ENCODE data around the gene SHISA5.

SHISA5 gene

DNA sequence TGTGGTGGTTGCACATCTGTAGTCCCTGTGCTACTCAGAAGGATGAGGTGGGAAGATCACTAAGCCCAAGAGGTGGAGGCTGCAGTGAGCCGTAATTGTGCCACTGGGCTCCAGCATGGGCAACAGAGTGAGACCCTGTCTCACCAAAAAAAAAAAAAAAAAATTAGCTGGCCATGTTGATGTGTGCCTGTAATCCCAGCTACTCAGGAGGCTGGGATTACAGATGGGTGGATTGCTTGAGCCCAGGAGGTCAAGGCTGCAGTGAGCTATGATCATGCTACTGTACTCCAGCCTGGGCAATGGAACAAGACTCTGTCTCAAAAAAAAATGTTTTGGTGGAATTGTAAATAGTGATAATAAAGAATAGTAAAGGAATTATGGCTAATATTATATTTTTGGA lies 47.5 kb downstream of the SHISA5 start:
- DNase-seq: no peak

DNA sequence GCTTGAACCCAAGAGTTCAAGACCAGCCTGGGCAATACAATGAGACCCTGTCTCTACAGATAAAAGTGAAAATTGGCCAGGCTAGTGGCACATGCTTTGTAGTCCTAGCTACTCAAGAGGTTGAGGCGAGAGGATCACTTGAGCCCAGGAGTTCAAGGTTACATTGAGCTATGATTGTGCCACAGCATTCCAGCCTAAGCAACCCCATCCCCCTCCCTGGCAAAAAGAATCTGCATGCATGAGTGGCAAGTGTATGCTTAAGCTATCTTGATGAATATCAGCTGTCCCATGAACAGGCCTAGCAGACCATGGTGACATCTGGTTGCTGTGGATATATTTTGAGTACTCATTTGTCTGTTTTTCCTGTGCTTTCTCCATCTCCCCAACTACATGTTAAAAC lies 52.7 kb downstream of the SHISA5 start:
- no peak for DNase-seq

DNA sequence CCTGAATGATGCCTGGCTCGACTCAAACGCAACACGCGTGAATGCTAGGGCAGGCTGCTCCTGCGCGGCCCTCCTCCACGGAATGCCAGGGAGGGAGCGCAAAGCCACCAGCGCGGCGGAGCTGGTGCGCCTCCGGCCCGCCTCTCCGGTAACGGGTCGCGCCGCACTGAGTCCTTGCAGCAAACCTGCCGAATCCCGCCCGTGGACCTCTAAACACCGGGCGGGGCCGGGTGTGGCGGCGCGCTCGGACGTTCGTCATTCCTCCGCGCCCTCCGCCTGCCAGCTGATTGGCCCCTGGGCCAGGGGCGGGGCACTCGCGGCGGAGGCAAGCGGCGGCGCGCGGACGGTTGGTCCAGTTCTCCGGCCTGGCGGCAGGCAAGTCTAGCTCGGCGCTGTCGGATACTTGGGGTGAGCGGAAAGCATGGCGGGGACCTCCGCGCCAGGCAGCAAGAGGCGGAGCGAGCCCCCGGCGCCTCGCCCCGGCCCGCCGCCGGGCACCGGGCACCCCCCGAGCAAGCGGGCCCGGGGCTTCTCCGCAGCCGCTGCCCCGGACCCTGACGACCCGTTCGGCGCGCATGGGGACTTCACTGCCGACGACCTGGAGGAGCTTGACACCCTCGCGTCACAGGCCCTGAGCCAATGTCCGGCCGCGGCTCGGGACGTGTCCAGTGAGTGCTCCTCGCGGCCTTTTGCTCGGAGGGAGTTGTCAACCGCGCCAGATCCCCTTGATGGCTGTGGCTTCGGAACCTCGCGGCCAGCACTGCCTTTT lies 57.4 kb downstream of the SHISA5 start, which contains the start of gene ATRIP:
TSS of gene ATRIP (plus strand) at position 313 of the 769 bp plus-strand sequence. CDS start at position 422, 109 bp downstream.
- DNase-seq: peak; percentile 90

DNA sequence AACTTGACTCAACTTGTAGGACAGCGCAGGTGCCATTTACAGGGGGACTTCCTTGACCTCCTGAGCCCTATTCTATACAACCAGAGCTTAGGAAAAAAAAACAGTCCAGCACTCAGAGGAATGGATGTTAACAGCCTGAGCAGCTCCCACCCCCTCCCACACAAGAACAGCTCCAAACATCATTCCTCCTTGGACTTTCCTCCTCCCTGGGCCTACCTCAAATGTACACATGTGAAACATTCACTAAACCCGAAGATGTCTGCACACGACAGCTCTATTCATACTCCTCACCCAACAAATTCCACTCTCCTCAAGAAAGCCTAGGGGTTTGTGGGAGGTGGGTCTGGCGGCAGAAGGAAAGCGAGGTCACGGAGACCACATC lies 57.9 kb downstream of the SHISA5 start:
- DNase-seq: no peak

DNA sequence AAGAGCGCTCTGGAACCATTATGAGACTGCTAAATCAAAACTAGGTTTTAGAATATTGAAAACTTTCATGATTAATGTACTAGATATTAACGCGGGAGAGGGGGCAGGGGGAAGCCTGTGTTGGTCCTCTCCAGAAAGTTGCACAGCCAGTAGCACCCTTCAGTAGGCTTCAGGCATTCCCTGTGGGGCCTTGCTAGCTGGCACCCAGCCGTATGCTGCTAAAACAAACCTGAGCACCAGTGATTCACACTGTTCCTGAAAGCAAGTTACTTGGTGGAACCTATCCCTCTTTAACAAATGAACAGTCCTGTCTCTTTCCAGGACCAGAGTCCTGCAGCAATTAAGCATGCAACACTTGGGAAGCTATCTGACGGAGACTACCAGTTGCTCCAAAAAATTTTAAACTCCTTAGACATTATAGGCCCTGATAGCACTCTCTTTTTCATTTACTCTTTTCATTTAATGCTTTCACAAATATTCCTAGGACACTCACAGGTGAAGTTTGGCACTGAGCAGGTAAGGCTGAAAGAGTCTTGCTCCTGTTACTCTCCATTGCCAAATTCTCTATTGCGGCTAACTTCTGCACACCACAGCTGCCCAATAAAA lies 58.6 kb downstream of the SHISA5 start:
- DNase-seq: no peak

DNA sequence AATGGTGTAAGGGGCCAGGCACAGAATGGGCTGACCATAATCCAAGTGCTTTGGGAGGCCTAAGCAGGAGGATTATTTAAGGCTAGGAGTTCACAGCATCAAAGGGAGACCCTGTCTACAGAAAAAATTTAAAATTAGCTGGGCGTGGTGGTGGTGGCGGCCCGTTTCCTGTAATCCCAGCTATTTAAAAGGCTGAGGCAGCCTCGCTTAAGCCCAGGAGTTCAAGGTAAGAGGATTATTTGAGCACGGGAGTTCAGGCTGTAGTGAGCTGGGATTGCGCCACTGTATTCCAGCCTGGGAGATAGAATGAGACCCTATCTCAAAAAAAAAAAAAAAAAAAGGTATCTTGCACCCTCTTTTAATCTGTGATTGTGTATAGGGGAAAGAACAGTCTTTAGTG lies 62.0 kb downstream of the SHISA5 start:
- no peak for DNase-seq

DNA sequence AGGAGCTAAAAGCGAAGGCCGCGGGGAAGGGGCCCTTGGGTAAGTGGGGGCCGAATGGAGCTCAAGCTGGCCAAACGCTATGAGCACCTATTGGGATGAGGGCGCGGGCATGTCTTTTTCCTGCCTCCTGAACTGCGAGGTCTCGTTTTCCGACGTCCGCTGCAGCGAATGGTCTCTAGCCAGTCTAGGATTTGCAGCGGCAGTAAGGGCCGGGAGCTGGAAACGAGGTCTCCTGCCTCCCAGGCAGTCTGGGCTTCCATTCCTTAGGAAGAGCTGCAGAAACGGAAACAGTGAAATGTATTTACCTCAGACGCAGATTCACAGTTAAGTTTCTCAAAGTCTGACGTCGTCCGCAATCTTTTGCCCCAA lies 63.4 kb downstream of the SHISA5 start:
- DNase-seq: peak; percentile 21

DNA sequence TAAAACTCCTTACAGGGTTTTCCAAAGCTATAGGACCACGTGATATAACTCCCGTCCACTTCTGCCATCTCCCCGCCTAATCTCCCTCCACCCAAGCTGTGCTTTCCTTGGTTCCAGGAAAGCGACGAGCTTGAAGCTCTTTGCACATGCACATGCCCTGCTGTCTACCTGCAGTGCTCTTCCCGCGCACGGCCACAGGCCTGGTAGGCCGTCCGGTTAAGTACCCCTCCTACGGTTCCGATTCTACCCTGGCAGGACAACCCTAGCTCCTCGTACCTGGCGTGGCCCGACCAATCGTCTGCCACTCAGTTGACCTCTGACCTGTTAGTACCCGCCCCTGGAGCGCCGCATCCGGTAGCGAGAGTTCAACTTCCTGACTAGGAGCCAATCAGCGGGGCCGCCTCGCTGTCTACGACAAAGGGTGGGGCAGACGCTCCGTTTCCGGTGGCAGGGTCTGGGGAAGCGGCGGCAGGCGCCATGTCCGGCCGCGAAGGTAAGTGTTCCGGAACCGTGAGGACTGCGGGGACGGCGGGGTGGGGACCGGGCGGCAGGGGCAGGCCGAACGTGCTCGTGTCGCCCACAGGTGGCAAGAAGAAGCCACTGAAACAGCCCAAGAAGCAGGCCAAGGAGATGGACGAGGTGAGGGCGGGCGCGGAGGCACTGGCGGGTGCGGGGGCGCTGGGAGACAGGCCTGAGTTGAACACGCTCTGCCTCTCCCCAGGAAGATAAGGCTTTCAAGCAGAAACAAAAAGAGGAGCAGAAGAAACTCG lies 64.0 kb downstream of the SHISA5 start, which contains the start of the genes CCDC51 and TMA7:
TSS of gene CCDC51 (minus strand) at position 300 of the 770 bp plus-strand sequence. CDS start 4,991 bp downstream, outside the sequence.
TSS of gene TMA7 (plus strand) at position 438 of the 770 bp plus-strand sequence. CDS start at position 478, 40 bp downstream.
- DNase-seq: peak; percentile 97

DNA sequence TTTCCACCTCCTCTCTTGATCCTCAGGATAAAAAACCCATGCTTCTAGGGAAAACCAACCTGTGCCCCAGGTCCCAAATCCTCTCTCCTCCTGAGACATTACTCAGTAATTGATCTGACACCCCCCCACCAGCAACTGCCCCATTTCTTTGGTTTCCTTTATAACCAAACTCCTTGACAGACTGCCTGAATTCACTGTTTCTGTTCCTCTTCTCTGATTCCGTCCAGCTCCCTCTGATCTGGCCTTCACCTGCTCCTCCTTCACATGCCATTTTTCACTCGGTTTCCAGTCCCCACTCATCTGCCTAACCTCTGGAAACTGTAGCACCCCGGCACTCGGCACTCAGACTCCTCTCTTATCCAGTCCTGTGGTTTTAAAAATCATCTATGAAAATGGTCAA lies 66.2 kb downstream of the SHISA5 start:
- DNase-seq: no peak

DNA sequence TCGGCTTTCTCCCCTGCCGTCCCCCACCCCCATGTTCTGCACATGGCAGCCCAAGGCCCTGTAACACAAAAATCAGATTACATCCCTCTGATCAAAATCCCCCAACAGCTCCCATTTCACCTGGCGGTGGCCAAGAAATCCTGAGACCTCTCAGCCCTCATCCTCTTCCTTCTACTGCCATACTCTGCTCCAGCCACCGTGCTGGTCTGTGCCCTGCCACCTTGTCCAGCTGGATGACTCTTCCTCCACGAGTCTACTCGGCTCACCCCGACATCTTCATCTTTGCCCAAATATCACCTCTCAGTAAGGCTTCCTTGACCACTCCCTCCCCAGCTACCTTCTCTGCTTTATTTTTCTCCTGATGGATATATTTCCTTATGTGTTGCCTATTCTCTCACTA lies 67.1 kb downstream of the SHISA5 start:
- DNase-seq: no peak

DNA sequence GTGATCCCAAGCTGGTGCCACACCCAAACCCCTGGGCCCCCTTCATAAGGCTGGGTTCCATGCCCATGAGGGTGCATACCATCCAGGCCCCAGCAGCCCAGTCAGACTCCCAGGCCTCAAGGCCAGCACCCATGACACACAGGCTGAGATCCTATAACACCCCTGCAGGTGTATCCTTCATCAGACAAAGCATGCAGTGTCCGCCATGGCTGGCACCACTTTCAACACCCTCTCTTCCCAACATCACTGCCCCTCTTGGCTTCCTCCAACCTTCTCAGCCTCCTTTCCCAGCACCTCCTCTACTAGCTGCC lies 67.5 kb downstream of the SHISA5 start:
- no peak for DNase-seq

DNA sequence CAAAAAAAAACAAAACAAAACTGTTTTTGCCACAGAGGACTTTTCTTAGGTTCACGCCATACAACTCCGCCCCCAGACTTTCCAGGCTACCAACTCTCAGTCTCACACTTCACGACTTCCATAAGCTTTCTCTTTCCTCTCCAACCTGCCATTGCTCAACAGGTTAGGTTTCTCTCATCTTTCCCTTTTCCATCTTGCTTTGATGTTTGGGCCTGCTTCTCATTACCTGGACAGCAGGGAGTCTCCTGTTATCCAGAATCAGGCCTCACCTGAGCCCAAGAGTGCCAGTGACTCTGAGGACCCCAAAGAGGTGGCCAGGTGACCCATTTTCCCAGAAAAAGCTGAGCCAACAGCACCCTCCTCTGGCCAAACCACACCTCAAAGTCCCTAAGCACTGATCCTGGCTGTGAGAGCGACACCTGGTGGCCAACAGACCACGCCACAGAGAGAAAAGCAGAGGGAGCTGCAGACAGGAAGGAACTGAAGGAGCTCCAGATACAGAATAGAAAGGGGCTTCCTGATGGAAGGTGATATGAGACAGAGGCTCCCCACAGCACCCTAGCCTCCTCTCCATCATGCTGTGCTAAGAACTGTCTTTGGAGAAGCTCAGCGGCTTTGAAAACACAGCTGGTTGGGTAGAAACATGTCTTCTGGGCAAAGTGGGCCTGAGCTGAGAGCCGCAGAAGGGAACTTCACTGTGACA lies 68.0 kb downstream of the SHISA5 start:
- DNase-seq: peak; percentile 79

DNA sequence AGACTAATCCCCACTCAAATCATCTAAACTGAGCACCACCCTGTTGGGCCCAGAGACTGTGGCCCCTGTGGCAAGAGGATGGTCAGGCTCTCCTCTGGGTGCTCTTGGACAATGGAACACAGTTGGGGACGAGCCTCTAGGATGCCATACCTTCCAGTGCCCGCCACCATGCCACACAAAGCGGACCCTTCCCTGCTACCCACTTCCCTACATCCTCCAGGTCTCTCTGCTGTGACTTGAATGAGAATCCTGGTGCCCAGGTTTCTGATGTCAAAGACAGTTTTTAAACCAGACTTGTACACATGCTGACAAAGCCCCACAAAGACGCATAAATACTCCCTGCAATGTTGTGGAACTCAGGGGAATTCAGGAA lies 68.8 kb downstream of the SHISA5 start:
- DNase-seq: no peak

DNA sequence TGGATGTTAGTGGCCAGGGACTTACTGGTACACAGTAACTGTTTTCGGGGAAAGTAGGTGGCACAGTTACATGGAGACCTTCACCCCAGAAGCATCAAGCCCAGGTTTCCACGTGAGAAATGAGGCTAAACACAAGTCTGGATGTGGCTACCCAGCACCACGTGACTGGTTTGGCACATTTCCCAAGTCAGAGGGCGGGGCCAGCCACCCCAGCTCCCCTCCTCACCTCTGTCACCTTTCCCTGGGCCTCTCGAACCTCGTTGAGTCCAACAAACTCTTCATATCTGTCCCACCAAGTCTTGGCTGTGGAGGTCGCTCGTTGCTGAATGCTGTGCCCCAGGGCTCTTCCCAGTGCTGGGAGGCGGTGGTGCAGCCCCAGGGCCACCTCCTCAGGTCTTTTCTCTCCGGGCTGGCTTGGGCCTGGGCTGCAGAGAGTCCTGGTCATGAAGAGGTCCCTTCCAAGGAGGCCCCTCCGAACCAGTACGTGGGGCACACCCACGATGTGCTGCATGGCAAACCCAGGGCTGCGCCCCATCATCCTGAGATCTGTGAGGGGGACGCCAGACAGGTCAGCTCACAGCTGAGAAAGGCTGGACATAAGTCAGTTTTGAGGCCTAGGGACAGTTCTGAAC lies 69.3 kb downstream of the SHISA5 start:
- DNase-seq: no peak

DNA sequence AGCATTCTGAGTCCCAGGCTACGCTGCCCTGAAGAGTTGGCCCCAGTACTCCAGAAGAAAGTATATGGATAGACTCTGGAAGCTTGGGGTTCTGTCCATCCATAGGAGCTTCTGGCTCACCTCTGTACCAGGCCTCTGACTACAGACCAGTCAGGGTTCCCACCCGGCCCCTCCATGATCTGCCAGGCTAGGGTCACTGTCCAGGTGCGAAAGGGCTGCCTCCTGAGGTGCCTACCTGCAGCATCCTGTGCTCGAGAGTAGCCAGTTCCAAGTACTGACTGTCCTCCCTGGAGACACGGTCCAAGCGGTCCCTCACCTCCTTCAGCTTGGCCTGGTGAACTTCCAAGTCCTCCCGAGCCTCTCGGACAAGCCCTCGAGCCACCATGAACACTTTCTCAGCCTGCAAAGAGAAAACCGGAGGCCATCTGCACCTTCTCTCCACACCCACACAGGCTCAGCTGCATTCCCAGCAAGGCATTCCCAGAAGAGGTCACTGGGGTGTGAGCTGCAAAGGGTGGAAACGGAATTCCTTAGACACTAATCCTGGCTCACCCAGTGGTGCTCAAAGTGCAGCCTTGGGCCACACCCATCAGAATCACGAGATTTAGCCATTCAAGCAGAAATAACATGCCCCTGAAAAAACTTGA lies 70.4 kb downstream of the SHISA5 start:
- DNase-seq: peak; percentile 42

DNA sequence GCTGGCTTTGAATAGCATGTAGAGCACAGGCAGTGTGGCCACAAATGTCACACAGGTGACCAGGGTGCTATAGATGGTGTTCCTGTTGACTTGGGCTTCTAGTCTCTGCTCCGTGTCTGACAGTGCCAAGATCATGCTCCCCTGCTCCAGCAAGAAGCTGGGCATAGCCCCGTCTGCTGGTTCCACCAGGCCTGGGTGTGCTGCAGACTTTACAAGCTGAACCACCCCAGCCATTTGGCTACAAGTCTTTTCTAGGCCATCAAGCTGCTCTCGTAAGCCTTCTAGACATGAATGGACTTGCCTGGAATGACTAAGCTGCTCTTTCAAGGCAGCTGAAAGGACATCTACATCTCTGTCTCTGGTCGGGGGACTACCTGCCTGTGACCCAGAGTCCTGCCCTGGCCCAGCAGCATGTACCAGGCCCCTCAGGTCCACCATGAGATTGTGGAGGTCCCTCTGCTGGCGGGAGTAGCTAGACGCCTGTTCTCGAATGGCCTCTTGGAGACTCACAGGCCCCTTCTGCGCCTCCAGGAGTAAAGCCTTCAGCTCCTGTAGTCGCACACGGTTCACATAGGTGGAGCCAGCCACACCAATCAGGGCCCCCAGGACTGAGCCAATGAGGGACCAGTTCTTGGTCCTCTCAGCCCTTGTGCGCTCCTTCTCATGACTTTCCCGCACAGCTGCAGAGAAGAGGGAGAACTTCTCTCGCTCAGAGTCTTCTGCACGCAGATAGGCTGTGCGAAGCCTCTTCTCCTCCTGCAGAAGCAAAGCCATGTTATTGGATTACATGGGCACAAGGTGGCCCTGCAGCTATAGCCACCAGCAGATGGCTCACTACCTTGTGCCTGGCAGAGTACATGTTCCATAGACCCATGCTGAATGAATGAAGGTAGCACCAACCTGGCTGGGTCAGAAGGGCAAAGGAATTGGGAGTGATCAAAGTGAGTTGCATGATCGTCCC lies 71.3 kb downstream of the SHISA5 start:
- DNase-seq: no peak

DNA sequence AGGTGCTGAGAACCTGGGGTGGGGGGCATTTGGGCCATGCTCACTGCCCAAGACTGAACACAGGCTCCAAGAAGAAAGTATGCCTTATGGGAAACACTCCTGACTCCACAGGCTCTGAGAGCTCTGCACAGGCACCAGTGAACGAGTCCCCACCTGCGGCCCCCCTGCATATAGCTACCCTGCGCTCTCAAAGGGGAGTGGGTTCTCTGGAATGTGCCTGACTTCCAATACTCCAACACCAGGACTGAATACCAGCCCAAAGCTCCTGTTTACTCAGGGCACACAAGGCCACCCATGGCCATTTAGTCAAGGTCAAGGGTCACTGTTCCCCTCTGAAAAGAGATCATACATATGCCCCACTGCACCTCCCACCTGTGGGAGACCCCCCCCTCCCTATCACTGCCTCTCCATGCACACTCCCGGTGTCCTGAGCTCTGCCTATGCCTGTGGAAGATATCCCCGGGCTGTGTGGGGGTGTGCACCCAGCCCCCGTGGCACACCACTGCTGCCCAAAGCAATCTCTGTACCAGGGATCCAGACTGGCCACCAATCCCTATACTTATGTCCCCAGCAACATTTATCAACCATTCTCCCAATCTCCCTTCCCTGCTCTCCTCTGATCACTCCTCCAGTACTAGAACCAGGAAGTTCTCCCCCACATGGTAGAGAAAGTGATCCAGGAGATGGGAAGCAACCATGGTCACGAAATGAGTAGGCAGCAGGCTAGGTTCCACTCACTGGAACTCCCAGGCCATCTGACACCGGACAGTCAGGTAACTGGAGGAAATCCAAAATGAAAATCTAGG lies 72.5 kb downstream of the SHISA5 start:
- no peak for DNase-seq

DNA sequence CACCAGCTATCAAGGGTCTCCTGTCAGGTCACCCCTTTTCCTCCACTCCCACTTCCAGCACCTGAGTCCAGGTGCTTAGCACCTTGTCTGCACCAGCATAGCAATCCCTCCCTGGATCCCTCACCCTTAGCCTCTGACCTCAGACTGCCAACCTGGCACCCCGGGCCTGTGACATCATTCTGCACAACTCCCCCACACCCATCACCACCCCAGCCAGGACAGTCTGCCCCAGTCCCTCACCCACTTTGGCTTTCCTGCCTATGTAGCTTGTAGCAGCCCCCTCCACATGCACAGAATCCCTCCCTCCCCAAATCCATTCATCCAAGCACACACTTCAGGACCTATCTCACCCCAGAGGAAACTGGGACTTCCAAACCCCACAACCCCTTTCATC lies 73.3 kb downstream of the SHISA5 start:
- no peak for DNase-seq

DNA sequence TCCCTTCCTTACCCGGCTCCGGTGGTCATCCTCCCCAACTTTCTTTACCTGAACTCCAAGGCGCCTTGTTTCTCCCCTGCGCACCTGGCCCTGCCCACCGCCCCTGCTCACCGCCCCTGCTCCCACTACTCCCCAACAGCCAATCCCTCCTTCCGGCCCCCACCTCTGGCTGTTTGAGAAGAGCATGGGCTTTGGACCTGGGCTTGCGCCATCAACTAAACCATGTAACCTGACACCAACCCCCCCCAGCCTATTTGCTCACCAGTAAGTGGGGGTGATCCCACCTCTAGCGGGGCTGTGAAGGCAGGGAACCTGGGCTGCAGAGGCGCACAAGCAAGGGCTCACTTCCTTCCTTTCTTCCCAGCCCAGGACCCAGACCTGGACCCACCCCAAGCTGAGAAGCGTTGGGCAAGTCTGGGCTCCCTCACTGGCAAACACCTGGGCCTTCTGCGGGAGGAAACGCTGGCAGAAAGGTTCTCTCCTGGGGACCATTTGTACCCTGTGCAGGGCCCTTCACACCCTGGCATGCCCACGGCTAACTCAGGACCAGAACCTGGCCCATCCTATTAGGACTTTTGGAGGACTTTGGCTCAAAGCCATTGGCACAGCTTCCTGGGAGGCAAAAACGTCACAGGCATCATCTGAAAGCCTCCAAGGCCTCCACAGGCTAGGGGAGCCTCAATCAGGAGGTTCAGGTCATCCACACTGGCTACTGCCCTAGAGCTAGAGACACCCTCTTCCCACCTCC lies 73.8 kb downstream of the SHISA5 start, which contains the start of gene PLXNB1:
TSS of gene PLXNB1 (minus strand) at position 127 of the 748 bp plus-strand sequence. CDS start 5,475 bp downstream, outside the sequence.
- DNase-seq: peak; percentile 53
